CD14-positive monocyte (primary cell): Measurements from ENCODE around the gene CNP. TPM values are rescaled to one million over a fixed set of nuclear protein-coding genes. Genes with fewer than 3 reads are reported as not detected.
"Not testable (repeated sequence)": the region's sequence is repeated elsewhere in the genome, so short reads cannot be mapped to it uniquely, and the experiment has no call there.

Experiments
- DNase-seq, 3 donors: peaks; one replicate each; pipeline ENCODE4 v3.0.0-alpha.2; 2011 to 2022
- H2AFZ ChIP-seq: 2 replicates; pipeline ENCODE4 v1.6.0; 2012; ENCODE audit warnings: mild to moderate bottlenecking, low read depth, low read length, inconsistent platforms; ENCODE audit not compliant: insufficient read depth, poor library complexity, severe bottlenecking
- H3K27ac ChIP-seq, 2 donors: 1 replicate in 1 of 2; 2 replicates in 1 of 2; pipeline ENCODE4 v1.5.1; 2012 to 2013; ENCODE audit warnings: low read length in 2 of 2, control low read depth in 1 of 2, inconsistent platforms in 1 of 2, low read depth in 1 of 2, mild to moderate bottlenecking in 1 of 2
- H3K27me3 ChIP-seq, 2 donors: one replicate each; pipeline versions ENCODE4 v1.6.0 to v1.6.1; 2011 to 2013; ENCODE audit warnings: low read length in 2 of 2; ENCODE audit not compliant: control insufficient read depth in 2 of 2, insufficient read depth in 2 of 2
- H3K36me3 ChIP-seq, 2 donors: replicated peaks in 1 of 2; 1 replicate in 1 of 2; 2 replicates in 1 of 2; pipeline versions ENCODE4 v1.5.1 to v1.6.1; 2012 to 2013; ENCODE audit warnings: low read length in 2 of 2, control low read depth in 1 of 2, inconsistent platforms in 1 of 2, mild to moderate bottlenecking in 1 of 2; ENCODE audit not compliant: insufficient read depth in 2 of 2, control insufficient read depth in 1 of 2
- H3K4me1 ChIP-seq, 2 donors: 1 replicate in 1 of 2; 2 replicates in 1 of 2; pipeline versions ENCODE4 v1.5.1 to v1.6.1; 2012 to 2013; ENCODE audit warnings: low read length in 2 of 2, control low read depth in 1 of 2, inconsistent platforms in 1 of 2, mild to moderate bottlenecking in 1 of 2, moderate library complexity in 1 of 2; ENCODE audit not compliant: insufficient read depth in 2 of 2, control insufficient read depth in 1 of 2
- H3K4me2 ChIP-seq: replicated peaks from 2 replicates; pipeline ENCODE3; 2012; ENCODE audit warnings: low read length, moderate library complexity, mild to moderate bottlenecking; ENCODE audit not compliant: poor library complexity, severe bottlenecking; ENCODE audit errors: extremely low read depth
- H3K4me3 ChIP-seq, 3 experiments: fragments of 200-600 bp in 1 of 3; sonication (generic) in 1 of 3; replicated peaks in 1 of 3; 1 replicate in 2 of 3; 2 replicates in 1 of 3; pipeline ENCODE4 v1.5.1; 2011 to 2013; ENCODE audit warnings: low read length in 3 of 3, mild to moderate bottlenecking in 3 of 3, control low read depth in 2 of 3, low read depth in 2 of 3, inconsistent platforms in 1 of 3, moderate library complexity in 1 of 3
- H3K79me2 ChIP-seq: 2 replicates; pipeline ENCODE4 v1.6.0; 2012; ENCODE audit warnings: mild to moderate bottlenecking, control low read depth, inconsistent platforms, low read length, moderate library complexity; ENCODE audit not compliant: insufficient read depth
- H3K9ac ChIP-seq: 2 replicates; pipeline ENCODE4 v1.6.0; 2017; ENCODE audit warnings: low read length, mild to moderate bottlenecking; ENCODE audit not compliant: insufficient read depth, poor library complexity, severe bottlenecking
- H3K9me3 ChIP-seq, 2 donors: replicated peaks in 1 of 2; 1 replicate in 1 of 2; 2 replicates in 1 of 2; pipeline versions ENCODE4 v1.5.1 to v1.6.1; 2012 to 2013; ENCODE audit warnings: low read length in 2 of 2, control low read depth in 1 of 2; ENCODE audit not compliant: control insufficient read depth in 1 of 2, insufficient read depth in 1 of 2
- H4K20me1 ChIP-seq: 2 replicates; pipeline ENCODE4 v1.6.0; 2012; ENCODE audit warnings: mild to moderate bottlenecking, low read length, control low read depth, moderate library complexity; ENCODE audit not compliant: insufficient read depth
- H3K27ac Mint-ChIP-seq, 7 donors: one replicate each; pipeline ENCODE4 v1.8.0; 2020; ENCODE audit warnings: mild to moderate bottlenecking in 7 of 7, mixed read lengths in 7 of 7, moderate library complexity in 6 of 7, inconsistent platforms in 2 of 7
- H3K27me3 Mint-ChIP-seq, 3 donors: one replicate each; pipeline ENCODE4 v1.8.0; 2021 to 2022; ENCODE audit warnings: low read depth in 3 of 3, mild to moderate bottlenecking in 3 of 3, mixed read lengths in 3 of 3, moderate library complexity in 3 of 3, inconsistent platforms in 1 of 3
- H3K36me3 Mint-ChIP-seq, 2 donors: one replicate each; pipeline ENCODE4 v1.8.0; 2020; ENCODE audit warnings: mixed read lengths in 2 of 2, inconsistent platforms in 1 of 2, mild to moderate bottlenecking in 1 of 2
- H3K4me1 Mint-ChIP-seq: one replicate; pipeline ENCODE4 v1.8.0; 2020; ENCODE audit warnings: mild to moderate bottlenecking, mixed read lengths
- H3K4me3 Mint-ChIP-seq, 2 donors: one replicate each; pipeline ENCODE4 v1.8.0; 2020; ENCODE audit warnings: mild to moderate bottlenecking in 2 of 2, mixed read lengths in 2 of 2, moderate library complexity in 1 of 2
- H3K9me3 Mint-ChIP-seq, 7 donors: one replicate each; pipeline ENCODE4 v1.8.0; 2020 to 2022; ENCODE audit warnings: mixed read lengths in 7 of 7, mild to moderate bottlenecking in 6 of 7, moderate library complexity in 6 of 7, inconsistent platforms in 2 of 7
- CTCF ChIP-seq: fragments of 200-600 bp; IDR thresholded peaks from one replicate; pipeline ENCODE4 v1.8.0; 2022; ENCODE audit warnings: antibody characterized with exemption, mild to moderate bottlenecking
- WGBS: methylation state at CpG from one replicate; pipeline ENCODE4 v1.1.5; 2013; ENCODE audit warnings: missing lambda C conversion rate; ENCODE audit not compliant: insufficient coverage; 5-methylcytosine and 5-hydroxymethylcytosine counted together
- intact Hi-C, 2 donors: fragments of 100-400 bp; cut with micrococcal nuclease; formaldehyde crosslinking; loops; one replicate each; pipeline versions ENCODE4 v1.15.0 to v1.15.1; 2023
- polyA plus RNA-seq, 3 donors: library from polyadenylated mRNA; depleted of rRNA in 1 of 3; unstranded in 2 of 3; stranded (reverse) in 1 of 3; fragments of 300-500 nt in 2 of 3; fragments of >200 nt in 1 of 3; fragmentation: Illumina TruSeq in 2 of 3; gene quantifications; 1 replicate in 2 of 3; 2 replicates in 1 of 3; pipeline ENCODE4 v1.2.3, GENCODE V29; 2012 to 2021

The CNP gene
- polyA plus RNA-seq, 3 donors, result 19.0 to 50.2 (median 47.0) TPM

DNA sequence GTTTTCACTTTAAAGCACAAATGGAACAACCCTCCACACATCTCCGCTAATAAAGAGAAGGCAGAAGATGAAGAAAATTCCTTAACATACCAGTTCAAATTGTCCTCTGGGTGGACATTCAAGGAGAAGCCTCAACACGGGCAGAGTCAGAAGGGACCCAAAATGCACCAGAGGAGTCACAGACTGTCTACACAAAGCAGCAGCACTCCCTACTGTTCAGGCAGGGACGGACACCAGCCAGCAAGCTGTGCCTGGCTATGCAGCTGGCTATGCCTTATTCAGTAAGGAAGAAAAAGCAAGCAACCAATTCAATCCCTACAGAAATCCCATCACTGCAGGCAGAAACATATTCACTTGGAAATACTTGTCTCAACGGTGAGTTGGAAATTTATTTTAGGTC is 42.6 kb downstream of the CNP start:
- Mint-ChIP-seq H3K4me1 (peaks cover 69% of the 10 kb centered on the region), H3K27me3 (no peaks in the 10 kb centered on the region), H3K9me3 (no peaks in the 10 kb centered on the region), H3K36me3 (peaks cover 7 to 21% of the 10 kb centered on the region in 2 donors), H3K4me3 (no peak overlapping the region), H3K27ac (peak overlapping the region; percentile 42 to 94 (median 91))
- Histone ChIP-seq H3K4me2 (no peak overlapping the region), H3K9me3 (no peaks in the 10 kb centered on the region), H3K27ac (peak overlapping the region in 1 of 2 donors; percentile 61), H3K4me3 (peak overlapping the region in 1 of 3 experiments; percentile 63), H3K79me2 (peaks cover 100% of the 10 kb centered on the region), H3K4me1 (peaks cover 54 to 55% of the 10 kb centered on the region in 2 donors), H4K20me1 (peaks cover 73% of the 10 kb centered on the region), H3K36me3 (peaks cover 0 to 13% of the 10 kb centered on the region in 2 donors), H3K27me3 (no peaks in the 10 kb centered on the region), H3K9ac (no peak overlapping the region), H2AFZ (no peak overlapping the region)
- DNase-seq, result no peak
- TF ChIP-seq CTCF, result no peak
- intact Hi-C loops, result no loop called here
- WGBS, result 75% methylated on average over 2 of the region's 4 CpGs

GRCh38 chr17:42010266-42010680 is 43.7 kb downstream of the CNP start:
- not testable (repeated sequence) for H3K36me3 ChIP-seq, H3K27me3 Mint-ChIP-seq, H3K9me3 ChIP-seq, H3K9me3 Mint-ChIP-seq, H2AFZ ChIP-seq, H3K27me3 ChIP-seq
- intact Hi-C loops, result loop anchor here in 1 of 2 donors (5.0 kb wide), 1 partner anchor 43 kb away; the partner anchor contains the start of gene CNP
- peak; percentile 43 to 52 (median 49) for DNase-seq
- Histone ChIP-seq H3K79me2 (peaks cover 100% of the 10 kb centered on the region), H3K4me3 (peak overlapping the region in 2 of 3 experiments; percentile 5 to 63), H4K20me1 (peaks cover 62% of the 10 kb centered on the region), H3K9ac (peak overlapping the region; percentile 24), H3K4me1 (peaks cover 54 to 66% of the 10 kb centered on the region in 2 donors), H3K4me2 (peak overlapping the region; percentile 74), H3K27ac (peak overlapping the region; percentile 49 to 79)
- Mint-ChIP-seq H3K27ac (peak overlapping the region; percentile 82 to 94 (median 93)), H3K4me1 (peaks cover 69% of the 10 kb centered on the region), H3K4me3 (peak overlapping the region; percentile 65 to 73), H3K36me3 (peaks cover 7 to 29% of the 10 kb centered on the region in 2 donors)
- 0% methylated on average over 1 of the region's 9 CpGs for WGBS
